ENCODE data around the gene ZNF672.

- TF ChIP-seq POLR2AphosphoS5 (IDR thresholded peaks at IDR 0.05; ENCODE audit: borderline replicate concordance, low read depth, low read length) = no peak
- TF ChIP-seq EZH2 (IDR thresholded peaks at IDR 0.05) = no peak
- no peak for TF ChIP-seq FOXP2 (optimal IDR thresholded peaks at IDR 0.05; ENCODE audit: control extremely low read depth, extremely low read length, insufficient read depth)
Measured at GRCh38 chr1:248885646-248886045, 47.6 kb downstream of the ZNF672 start.

Measured in SK-N-MC (cell line).